Ovary (tissue), 3 donors: Measurements from ENCODE around the gene NRROS.

Source experiments
- CTCF ChIP-seq, 3 donors: fragments of 450-650 bp in 2 of 3; fragments of 200-600 bp in 1 of 3; IDR thresholded peaks; one replicate each; pipeline versions ENCODE4 v1.5.1 to v1.8.0; 2016 to 2022; ENCODE audit warnings: antibody characterized with exemption in 3 of 3, mild to moderate bottlenecking in 1 of 3
- EP300 ChIP-seq: sonication (generic); formaldehyde crosslinking; IDR thresholded peaks from one replicate; pipeline ENCODE4 v1.6.1; 2017; ENCODE audit warnings: antibody characterized with exemption
- POLR2A ChIP-seq: fragments of 450-650 bp; IDR thresholded peaks from one replicate; pipeline ENCODE4 v1.6.1; 2017; ENCODE audit warnings: antibody characterized with exemption, mild to moderate bottlenecking, moderate library complexity
- donor health status: DM: no; HTN: no; CAD: no.

DNA sequence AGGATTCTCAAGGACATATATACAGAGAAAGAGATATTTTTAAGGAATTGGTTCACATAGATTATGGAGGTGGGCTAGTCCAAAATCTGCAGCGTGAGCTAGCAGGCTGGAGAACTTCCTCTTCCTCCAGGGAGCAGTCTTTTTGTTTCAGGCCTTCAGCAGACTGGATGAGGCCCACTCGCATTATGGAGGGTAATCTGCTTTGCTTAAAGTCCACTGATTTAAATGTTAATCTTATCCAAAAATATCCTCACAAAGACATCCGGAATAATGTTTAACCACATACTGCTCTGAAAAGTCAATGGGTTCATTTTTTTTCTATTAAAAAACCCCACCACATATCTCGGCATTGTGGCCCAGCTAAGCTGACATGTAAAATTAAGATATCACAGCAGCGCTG, 22.2 kb upstream of the NRROS start:
- TF ChIP-seq EP300: no peak
- TF ChIP-seq CTCF (IDR thresholded peaks at IDR 0.05): no peak
- TF ChIP-seq POLR2A: no peak
